ENCODE results near the gene DNAJB6. TPM values are rescaled to one million over a fixed set of nuclear protein-coding genes. Genes with fewer than 3 reads are reported as not detected.
"Not testable (repeated sequence)": the region's sequence is repeated elsewhere in the genome, so short reads cannot be mapped to it uniquely, and the experiment has no call there.

DNAJB6 gene
- total RNA-seq, 2 donors from 2014 or later: 68.3 to 199 TPM

GRCh38 chr7:157445246-157445955 lies 108.6 kb downstream of the DNAJB6 start:
- Histone ChIP-seq H3K4me3 (no peak overlapping the region), H3K27me3 (replicated peaks; ENCODE audit: insufficient read depth) (no peaks in the 10 kb centered on the region), H3K4me1 (replicated peaks) (no peaks in the 10 kb centered on the region), H3K9me3 (no peaks in the 10 kb centered on the region), H3K27ac (no peak overlapping the region), H3K36me3 (no peaks in the 10 kb centered on the region)
- intact Hi-C loops (cut with DNase I): no loop called here
- TF ChIP-seq POLR2A (IDR thresholded peaks at IDR 0.05): no peak
- TF ChIP-seq, protein P1, sequence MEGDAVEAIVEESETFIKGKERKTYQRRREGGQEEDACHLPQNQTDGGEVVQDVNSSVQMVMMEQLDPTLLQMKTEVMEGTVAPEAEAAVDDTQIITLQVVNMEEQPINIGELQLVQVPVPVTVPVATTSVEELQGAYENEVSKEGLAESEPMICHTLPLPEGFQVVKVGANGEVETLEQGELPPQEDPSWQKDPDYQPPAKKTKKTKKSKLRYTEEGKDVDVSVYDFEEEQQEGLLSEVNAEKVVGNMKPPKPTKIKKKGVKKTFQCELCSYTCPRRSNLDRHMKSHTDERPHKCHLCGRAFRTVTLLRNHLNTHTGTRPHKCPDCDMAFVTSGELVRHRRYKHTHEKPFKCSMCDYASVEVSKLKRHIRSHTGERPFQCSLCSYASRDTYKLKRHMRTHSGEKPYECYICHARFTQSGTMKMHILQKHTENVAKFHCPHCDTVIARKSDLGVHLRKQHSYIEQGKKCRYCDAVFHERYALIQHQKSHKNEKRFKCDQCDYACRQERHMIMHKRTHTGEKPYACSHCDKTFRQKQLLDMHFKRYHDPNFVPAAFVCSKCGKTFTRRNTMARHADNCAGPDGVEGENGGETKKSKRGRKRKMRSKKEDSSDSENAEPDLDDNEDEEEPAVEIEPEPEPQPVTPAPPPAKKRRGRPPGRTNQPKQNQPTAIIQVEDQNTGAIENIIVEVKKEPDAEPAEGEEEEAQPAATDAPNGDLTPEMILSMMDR (IDR thresholded peaks at IDR 0.05): no peak
- TF ChIP-seq POLR2AphosphoS5 (IDR thresholded peaks at IDR 0.05): no peak
- whole genome bisulfite sequencing: 81% methylated on average over 16 of the region's 16 CpGs
- DNase-seq (ENCODE audit: low spot score): no peak

DNA sequence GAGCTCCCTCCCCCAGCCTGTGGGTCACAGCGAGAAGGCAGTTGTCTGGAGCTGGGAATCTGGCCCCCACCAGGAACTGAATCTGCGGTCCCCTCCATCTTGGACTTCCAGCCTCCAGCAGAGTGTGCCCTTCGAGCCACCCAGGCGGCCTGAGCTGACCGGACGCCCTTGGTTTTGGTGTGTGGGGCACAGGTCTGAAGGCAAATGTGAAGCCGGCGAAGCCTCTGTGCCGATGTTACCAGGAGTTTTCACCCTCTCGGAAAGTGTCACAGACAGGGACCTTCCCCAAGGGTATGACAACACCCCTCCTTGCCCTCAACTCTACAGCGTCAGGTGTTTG lies 109.1 kb downstream of the DNAJB6 start:
- H3K36me3 ChIP-seq: no peaks in the 10 kb centered on the region
- WGBS: 94% methylated on average over 11 of the region's 11 CpGs
- no peaks in the 10 kb centered on the region for H3K27me3 ChIP-seq (replicated peaks; ENCODE audit: insufficient read depth)
- H3K27ac ChIP-seq: no peak overlapping the region
- no peak for TF ChIP-seq POLR2AphosphoS5 (IDR thresholded peaks at IDR 0.05)
- TF ChIP-seq POLR2A (IDR thresholded peaks at IDR 0.05): no peak
- TF ChIP-seq, protein P1 (IDR thresholded peaks at IDR 0.05): no peak
- intact Hi-C loops (cut with DNase I): no loop called here
- no peaks in the 10 kb centered on the region for H3K4me1 ChIP-seq (replicated peaks)
- DNase-seq (ENCODE audit: low spot score): no peak
- no peaks in the 10 kb centered on the region for H3K9me3 ChIP-seq
- H3K4me3 ChIP-seq: no peak overlapping the region

DNA sequence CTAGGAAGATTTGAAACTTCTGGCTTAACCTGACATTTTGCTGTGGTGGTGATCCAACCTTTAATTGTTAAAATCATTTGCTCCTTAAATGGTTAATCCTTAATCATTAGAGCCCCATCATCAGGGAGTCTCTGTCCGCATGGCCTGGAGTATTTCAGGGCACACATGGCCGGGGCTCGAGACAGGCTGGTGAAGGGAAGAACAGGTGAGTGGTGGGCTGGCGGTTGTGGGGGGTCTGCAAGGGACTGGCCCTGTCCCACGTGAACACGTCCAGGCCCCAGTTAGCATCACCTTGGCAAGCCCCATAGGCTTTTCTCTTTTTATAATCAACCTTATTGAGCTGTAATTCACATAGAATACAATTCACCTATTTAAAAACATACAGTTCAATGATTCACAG lies 109.5 kb downstream of the DNAJB6 start:
- DNase-seq (ENCODE audit: low spot score): no peak
- TF ChIP-seq POLR2AphosphoS5 (IDR thresholded peaks at IDR 0.05) (no peak), POLR2A (IDR thresholded peaks at IDR 0.05) (no peak)
- TF ChIP-seq, protein P1 (IDR thresholded peaks at IDR 0.05): no peak
- Histone ChIP-seq H3K4me1 (replicated peaks) (no peaks in the 10 kb centered on the region), H3K27ac (no peak overlapping the region), H3K9me3 (no peaks in the 10 kb centered on the region), H3K36me3 (no peaks in the 10 kb centered on the region), H3K27me3 (replicated peaks; ENCODE audit: insufficient read depth) (no peaks in the 10 kb centered on the region), H3K4me3 (no peak overlapping the region)
- WGBS: 76% methylated on average over 6 of the region's 6 CpGs
- intact Hi-C loops (cut with DNase I): no loop called here

DNA sequence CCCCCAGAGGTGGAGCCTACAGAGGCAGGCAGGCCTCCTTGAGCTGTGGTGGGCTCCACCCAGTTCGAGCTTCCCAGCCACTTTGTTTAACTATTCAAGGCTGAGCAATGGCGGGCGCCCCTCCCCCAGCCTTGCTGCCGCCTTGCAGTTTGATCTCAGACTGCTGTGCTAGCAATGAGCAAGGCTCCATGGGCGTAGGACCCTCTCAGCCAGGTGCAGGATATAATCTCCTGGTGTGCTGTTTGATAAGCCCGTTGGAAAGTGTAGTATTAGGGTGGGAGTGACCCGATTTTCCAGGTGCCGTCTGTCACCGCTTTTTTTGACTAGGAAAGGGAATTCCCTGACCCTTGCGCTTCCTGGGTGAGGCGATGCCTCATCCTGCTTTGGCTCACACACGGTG lies 117.2 kb downstream of the DNAJB6 start:
- DNase-seq (ENCODE audit: low spot score); H3K27me3 ChIP-seq (replicated peaks; ENCODE audit: insufficient read depth); H3K36me3 ChIP-seq; intact Hi-C loops (cut with DNase I); H3K9me3 ChIP-seq; H3K27ac ChIP-seq; H3K4me3 ChIP-seq; H3K4me1 ChIP-seq (replicated peaks): not testable (repeated sequence)
- 90% methylated on average over 12 of the region's 12 CpGs for WGBS

GRCh38 chr7:157457355-157458253 lies 120.8 kb downstream of the DNAJB6 start:
- TF ChIP-seq POLR2AphosphoS5 (IDR thresholded peaks at IDR 0.05) (no peak), POLR2A (IDR thresholded peaks at IDR 0.05) (no peak)
- TF ChIP-seq, protein P1 (IDR thresholded peaks at IDR 0.05): no peak
- Histone ChIP-seq H3K27ac (no peak overlapping the region), H3K4me1 (replicated peaks) (no peaks in the 10 kb centered on the region), H3K27me3 (replicated peaks; ENCODE audit: insufficient read depth) (no peaks in the 10 kb centered on the region), H3K9me3 (no peaks in the 10 kb centered on the region), H3K4me3 (no peak overlapping the region), H3K36me3 (no peaks in the 10 kb centered on the region)
- no peak for DNase-seq (ENCODE audit: low spot score)
- WGBS: 75% methylated on average over 27 of the region's 27 CpGs
- intact Hi-C loops (cut with DNase I): no loop called here
